GM19023 (cell line): Measurements from ENCODE around the gene USHBP1.

ENCODE experiments used
- ATAC-seq: cut with Tn5 transposase; IDR thresholded peaks from one replicate; pipeline ENCODE4 v1.9.1; 2021; ENCODE audit warnings: mild to moderate bottlenecking, moderate library complexity; ENCODE audit not compliant: unreplicated experiment

The USHBP1 gene

DNA sequence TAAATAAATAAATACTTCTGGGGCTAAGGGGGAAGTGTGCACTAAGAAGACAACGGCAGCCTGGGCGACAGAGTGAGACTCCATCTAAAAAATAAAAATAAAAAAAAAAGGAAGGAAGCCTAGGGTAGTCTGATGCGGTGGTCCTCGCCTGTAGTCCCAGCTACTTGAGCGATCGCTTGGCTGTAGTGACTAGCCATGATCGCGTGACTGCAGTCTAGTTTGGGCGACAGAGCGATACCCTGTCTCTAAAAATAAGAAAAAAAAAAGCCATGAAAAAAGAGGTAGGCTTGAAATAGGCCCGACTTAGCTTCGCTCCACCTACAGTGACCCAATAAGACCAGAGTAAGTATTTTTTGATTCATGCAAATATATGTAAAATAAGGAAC is 2.0 kb upstream of the USHBP1 start:
- ATAC-seq: no peak

DNA sequence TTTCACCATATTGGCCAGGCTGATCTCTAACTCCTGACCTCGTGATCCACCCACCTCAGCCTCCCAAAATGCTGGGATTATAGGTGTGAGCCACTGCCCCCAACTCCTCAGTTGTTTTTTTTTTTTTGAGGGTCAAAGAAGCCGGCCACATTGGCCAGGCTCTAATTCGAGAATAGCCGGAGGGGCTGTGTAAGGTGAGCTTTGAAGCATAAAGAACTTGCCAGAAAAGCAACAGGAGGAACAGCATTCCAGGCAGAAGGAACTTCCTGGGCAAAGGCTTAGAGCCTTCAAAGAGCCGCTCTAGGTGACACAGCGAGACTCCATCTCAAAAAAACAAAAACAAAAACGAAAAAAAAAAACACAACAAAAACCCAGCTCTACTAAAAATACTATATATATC is 1.5 kb upstream of the USHBP1 start:
- no peak for ATAC-seq

DNA sequence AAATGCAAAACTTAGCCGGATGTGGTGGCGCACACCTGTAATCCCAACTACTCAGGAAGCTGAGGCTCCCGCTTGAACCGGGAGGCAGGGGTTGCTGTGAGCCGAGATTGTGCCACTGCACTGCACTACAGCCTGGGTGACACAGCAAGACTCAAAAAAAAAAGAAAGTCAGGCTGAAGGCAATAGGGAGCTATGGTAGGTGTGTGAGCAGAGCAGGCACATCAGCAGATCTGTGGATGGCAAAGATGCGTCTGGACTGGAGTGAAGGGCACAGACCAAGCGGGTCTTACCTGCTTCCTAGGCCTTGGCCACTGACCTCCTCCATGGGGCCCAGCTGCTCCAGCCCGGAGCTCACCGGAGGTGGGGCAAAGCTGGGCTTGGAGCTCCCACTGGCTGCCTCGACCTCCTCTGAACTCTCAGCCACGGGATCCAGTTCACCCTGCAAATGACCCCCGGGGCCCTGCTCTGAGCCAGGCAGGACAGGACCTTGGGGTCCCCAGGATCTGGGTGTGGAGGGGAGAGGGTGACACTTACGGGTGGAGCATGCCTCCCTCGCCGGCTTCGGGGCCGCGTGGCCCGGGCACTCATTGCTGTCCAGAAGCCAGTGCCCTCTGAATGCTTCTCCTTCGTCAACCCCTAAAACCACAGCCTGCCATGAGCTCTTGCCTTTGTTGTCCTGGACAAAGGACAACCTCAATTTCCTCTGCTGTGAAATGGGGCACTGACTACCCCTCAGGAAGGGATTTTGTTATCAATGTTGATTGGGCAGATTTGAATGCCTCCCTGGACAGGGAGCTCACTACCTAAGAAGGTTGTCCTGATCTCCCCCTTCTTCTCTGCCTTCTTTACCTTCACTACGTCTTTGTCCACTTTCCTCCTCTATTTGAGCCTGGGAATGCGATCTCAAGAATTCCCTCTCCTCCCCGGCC is 569 bp downstream of the USHBP1 start:
- ATAC-seq: no peak

DNA sequence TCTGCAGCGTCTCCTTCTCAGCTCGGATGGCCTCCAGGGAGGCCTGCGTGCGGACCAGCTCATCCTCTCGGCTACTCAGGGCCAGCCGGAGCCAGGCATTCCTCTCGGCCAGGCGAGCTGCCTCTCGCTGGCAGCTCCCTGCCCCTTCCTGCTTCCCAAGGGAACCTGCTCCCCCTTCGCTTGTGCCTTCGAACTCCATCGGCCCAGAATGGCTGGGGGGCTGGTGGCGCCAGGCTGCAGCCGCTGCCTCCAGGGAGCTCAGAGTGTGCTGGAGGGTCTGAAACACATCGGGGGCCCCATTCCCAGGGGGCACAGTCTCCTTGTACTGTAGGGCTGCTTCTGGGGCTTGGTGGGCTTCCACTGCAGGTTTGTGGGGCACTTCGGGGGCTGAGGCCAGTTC is 2.0 kb downstream of the USHBP1 start:
- ATAC-seq: no peak

DNA sequence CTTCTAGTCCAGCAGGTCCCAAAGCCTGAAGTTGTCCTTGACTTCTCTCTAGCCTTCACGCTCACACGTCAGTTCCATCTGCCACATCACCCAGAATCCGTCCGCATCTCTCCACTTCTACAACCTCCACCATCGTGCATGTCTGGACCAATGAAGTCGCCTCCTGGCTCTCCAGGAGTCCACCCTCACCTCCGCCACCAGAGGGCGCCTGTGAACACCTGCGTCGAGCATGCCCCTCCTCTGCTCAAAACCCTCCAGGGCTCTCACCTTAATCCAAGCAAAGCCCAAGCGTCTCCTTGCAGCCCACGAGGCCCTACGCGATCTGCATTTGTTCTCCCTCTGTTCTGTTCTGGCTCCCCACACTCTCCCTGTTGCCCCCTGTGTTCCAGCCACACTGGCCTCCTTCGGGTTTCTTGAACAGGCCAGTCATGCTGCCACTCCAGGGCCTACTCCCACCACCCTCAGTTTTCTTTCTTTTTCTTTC is 3.7 kb downstream of the USHBP1 start:
- ATAC-seq: peak; percentile 72

DNA sequence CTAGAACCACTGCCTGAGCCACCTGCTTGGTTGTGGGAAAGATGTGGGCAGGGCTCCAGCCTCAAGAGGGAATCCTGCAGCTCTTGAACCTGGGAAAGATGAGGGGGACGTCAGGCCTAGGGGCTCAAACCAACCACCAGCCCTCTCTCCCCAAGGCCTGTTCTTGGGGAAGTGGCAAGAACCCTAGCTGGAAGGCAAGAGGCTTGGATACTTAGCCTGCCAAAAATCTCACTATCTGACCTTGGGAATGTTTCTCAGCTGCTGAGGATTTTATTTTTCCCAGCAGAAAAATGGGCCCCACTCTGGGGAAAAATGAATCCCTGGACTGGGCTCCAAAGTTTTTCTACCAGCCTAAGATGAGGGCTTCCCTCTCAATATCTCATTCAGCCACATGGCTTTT is 4.6 kb downstream of the USHBP1 start:
- no peak for ATAC-seq

DNA sequence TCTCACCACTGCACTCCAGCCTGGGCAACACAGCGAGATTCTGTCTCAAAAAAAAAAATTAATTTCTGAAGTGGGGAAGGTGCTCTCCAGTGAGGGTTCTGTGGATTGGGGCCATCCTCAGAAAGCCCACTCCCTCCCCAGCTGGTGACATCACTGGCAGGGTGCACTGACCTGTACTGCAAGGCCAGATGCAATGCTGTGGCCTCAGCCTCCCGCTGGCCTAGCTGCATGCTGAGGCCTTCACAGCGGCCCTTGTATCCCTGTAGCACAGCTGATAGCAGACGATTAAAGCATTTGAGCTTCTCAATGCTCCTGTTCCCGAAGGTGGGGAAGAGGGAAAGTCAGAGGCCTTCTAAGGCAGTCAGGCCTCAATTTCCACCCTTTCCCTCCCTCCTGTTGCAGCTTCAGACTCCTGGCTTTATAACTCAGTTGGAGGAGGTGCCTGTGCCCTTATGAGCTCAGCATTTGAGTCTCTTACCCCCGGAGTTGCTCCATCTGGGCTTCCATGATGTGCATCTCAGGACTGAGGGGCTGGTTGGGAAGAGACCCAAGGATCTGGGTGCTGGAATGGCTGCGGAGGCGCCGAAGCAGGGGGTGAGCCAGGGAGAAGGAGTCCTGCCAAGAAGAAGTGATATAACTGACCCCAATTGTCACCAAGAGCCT is 5.3 kb downstream of the USHBP1 start:
- ATAC-seq: no peak

DNA sequence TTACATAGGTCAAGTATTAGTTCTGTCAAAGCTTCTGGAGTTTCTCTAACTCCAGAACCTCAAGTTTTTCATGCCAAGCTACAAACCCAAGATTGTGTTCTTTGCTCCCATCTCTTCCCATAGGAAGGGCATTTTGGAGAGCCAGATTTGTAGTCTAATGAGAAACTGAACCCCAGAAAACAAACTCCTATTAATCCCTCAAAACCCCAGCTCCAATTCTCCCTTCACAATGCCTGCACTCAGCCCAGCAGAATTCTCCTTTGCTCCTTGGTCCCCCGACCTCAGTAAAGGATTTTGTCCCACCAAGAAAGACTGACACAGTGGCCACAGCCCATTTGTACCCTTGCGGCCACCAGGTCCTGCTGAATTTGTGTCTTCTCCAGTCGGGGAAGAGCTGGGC is 8.4 kb downstream of the USHBP1 start:
- no peak for ATAC-seq

DNA sequence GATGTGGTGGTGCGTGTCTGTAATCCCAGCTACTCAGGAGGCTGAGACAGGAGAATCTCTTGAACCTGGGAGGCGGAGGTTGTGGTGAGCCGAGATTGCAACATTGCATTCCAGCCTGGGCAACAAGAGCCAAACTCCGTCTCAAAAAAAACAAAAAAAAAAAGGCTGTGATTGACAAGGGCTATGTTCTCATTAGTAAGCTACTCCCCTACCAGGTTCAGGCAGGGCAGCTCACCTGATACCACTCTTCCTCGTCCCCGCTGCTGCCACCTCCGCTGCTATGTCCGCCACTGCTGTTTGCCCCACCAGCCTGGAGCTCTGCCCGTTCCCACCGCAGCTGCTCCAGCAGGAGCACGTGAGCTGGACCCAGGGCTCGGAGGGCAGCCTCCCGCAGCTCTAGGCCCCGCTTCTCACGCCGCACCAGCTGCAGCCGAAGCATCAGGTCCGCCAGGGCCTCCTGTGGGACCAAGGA is 9.4 kb downstream of the USHBP1 start:
- ATAC-seq: no peak

DNA sequence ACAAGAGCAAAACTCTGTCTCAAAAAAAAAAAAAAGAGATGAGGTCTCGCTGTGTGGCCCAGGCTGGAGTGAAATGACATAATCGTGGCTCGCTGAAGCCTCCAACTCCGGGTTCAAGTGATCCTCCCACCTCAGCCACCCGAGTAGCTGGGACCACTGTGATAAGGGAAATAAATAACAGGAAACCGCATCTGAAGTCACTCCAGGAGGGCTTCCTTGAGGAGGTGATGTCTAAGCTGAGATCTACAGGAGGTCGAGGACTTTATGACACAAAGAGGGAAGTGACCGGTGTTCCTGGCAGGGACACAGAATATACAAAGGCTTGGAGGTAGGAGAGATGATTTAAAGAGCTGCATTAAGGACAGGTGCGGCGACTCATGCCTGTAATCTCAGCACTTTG is 9.9 kb downstream of the USHBP1 start:
- no peak for ATAC-seq

DNA sequence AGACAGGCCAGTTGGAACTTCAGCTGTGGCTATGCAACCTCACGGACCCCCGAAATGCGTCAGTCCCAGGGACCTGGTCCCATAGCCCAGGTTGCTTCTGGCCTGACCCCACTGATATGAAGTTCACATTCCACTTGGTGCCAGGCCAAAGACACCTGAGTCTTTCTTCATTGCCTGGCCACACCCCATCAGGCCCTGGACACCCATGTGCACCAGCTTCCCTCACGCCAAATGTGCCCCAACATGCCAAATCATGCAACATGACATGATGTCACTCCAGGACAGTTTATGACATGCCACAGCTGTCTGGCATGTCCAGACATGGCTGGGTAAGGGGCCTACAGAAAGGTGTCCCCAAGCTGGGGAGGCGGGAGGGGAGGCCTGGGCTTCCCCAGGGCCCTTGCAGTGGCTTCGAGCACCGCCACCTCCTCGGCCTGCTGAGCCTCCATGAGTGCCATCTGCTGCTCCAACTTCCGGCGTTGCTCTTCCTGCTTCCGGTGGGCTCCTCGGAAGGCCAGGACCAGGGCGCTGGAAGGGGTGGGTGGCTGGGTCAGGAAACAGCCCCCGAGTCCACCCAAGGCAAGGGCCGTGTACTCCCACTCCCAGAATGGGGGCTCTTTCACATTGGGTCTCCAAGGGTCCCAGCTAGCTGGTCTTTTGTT is 14.5 kb downstream of the USHBP1 start:
- ATAC-seq: no peak

DNA sequence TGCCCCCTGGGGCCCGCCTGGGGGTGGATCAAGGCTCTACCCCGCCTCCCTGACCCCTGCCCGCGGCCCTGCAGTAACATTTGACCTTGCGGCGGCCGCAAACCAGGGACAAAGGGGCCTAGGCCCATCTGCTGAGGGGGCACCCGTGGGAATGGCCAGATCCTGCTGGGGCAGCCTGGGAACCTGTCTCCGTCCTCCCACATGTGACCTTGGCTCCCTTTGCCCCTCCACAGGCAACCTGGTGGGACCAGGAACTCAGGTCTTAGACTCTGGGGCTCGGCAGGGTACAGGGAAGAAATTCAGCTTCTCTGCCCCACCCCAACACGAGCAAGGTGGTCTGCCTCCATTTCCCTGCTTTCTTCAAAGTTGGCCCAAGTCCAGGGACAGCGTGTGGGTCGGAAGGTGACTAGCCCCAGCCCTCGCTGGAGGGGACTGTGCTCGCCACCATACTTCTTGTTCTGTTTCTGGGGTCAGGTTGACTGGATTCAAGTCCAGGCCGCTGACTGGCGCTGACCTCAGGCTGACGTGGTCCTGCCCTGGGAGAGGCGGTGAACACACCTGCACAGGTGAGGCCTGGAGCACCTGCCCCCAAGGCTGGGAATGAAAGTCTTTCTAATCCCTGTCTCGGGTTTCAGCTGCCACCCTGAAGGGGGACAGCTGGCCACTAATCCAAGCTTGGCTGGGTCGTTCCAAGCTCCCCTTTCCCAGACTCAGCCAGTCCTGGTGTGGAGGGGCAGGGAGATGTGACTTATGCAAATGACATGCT is 16.4 kb downstream of the USHBP1 start:
- ATAC-seq: no peak

DNA sequence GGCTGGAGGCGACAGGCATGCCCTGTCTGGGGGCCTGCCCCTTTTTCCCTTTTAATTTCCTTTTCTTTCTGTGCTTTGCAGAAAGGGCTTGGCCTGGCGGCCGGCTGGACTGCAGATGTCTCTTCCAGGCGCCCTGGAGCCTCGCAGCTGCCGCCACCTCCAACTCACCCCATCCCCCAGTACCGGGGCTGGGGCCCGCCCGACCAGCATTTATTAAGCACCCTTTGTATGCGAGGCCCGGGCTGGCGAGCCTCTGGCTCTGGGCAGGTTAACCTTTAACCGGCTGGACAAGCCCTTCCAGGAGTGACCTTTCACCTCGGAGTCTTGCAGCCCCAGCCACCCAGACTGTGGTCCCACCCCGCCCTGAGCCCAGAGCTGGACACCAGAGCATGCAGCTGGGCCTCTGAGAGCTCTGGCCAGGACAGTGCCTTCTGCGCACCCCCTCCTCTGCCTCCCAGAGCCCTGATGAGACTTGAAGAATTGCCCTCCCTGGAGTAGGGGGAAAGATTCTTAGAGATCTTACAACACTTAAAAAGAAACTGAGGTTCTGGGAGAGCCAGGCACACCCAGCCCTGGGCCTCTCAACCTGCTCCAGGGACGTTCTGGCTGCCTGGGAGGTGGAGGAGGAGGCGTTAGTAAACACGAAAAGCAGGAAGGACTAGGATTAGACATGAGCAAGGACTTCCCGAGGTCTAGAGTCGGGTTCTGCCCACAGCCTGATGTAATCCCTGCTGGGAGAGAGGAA is 17.7 kb downstream of the USHBP1 start:
- ATAC-seq: no peak

DNA sequence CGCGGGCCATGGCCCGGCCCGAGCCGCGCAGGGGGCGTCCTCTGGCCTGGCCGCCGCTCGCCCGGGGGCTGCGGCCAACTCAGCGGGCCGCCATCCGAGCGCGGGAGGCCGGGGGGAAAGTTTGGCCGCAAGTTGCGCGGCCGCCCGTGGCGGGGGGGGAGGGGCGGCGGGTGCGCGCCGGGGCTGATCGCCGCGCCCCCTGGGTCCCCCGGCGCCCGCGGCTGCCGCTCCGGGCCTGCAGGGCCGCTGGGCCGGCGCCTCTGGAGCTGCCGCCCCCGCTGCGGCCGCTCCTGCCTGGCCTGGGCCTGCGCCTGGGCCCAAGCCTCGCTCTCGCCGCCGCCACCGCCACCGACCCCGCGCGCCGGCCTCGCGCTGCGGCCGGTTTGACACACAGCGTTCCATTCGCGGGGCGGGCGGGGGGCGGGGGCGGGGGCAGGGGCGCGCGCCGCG is 19.0 kb downstream of the USHBP1 start, which contains the start of gene NR2F6:
Gene NR2F6 (minus strand): TSS at position 385 of the 450 bp plus-strand sequence. CDS start 699 bp downstream, outside the sequence.
- peak; percentile 12 for ATAC-seq

DNA sequence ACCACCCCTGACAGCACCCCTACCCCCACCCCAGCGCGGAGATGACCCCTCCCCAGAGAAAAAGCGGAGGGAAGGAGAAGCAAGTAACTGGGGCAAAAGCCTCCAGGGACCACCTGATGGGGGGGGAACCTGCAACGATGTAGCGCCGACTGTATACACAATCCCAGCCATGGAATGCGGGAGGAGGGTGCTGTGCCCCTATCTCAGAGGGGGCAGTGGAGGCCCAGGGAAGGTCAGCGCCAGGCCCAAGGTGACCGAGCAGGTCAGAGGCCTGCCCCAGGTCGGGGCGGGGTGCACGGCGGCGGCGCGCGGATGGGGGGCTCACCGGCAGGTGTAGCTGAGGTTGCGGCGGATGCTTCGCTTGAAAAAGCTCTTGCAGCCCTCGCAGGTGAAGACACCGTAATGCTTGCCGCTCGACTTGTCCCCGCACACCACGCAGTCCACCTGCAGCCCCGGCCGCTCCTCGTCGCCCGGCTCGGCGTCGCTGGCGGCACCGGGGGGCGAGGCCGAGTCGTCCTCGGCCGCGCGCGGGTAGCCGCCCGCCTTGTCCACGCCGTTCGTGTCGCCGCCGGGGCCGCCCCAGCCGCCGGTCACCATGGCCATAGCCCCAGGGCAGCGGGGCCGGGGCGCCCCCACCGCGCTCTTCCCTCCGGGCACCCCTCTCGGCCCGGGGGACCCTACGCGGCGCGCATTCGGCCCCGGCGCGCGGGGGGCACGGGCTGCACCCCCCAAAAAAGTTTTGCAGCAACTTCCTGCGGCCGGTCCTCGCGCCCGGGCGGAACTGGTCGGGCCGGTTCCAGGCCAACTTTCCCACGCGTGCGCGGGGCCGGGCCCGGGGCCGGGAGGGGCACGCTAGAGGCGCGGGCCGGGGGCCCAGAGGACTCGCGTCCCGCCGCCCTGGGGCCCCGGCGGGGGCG is 19.7 kb downstream of the USHBP1 start:
- peak; percentile 11 for ATAC-seq

DNA sequence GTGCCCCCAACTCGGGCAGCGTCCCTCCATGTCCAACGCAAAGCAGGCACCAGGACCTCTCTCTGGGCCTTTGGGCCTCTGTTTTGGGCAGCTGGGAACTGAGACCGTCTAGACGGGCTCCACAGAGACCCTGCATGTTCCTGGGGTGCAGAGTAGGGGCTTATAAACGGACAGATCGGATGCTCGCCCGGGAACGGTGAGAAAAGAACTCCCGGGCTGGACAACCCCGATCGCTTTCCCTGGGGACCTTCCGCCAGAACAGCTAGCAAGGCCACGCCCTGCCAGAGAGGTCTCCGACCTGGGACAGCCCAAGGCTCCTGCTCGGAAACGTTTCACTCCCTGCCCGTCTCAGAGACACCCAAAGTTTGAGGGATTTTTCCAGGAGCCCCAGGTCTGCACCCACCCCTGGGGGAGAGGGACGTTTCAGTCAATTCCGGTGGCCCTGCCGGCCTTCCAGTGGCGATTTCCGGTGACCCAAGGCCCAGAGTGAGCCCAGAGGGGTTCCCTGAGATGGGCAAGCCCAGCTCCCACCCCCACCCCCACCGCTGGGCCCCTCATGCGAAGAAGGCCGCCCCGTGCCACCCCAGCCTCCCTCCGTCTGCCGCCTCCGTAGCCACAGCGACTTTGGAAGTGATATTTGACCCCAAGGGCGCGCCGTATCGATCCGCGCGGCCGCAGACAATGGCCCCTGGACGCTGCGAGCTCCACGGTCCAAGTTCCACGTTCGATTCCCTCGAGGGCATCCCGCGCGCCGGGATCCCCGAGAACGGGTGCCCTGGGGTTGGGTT is 20.5 kb downstream of the USHBP1 start:
- ATAC-seq: no peak

DNA sequence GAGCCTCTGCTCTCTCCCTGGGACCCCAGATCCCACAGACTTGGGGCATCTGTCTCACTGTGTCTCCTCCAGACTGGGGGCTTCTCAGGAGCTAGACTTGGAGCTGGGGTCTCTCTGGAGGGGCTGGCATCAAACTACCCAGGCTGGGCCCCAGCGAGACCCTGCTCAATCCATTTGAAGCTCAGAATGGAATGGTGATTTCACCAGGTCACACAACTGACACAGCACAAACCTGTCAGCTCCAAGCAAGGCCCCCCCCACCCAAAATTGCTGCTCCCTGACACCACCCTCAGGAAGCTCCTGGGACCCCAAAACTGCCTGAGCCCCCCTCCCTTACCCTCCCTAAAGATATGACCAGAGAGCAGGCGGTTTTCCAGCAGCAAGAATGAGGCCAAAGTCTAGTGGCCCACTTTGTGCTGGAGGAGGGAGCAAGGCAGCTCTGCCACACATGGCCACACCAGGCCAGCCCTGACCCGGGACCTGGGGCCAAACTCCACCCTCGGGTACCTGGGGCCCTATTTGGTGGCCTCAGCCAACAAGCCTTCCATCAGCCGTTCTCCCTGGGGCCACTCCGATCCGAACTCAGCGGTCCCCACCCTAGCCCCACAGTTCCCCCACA is 21.2 kb downstream of the USHBP1 start:
- no peak for ATAC-seq
